ENCODE measurements around the gene ARHGAP4. TPM values are rescaled to one million over a fixed set of nuclear protein-coding genes. Genes with fewer than 3 reads are reported as not detected.

Gene ARHGAP4
- total and polyA plus RNA-seq, 2 donors (not counting 3 experiments of a cell fraction or from before 2014, with no cell fraction given) = 20.9 to 33.3 TPM

GRCh38 chrX:153905481-153906095 lies 20.5 kb downstream of the ARHGAP4 start:
- Histone ChIP-seq H3K27ac (ENCODE audit: insufficient read depth, low read depth, low read length) (no peak overlapping the region), H3K27me3 (ENCODE audit: control insufficient read depth in 2 of 2, insufficient read depth in 2 of 2, low read length in 2 of 2) (no peaks in the 10 kb centered on the region), H3K79me2 (ENCODE audit: control insufficient read depth, insufficient read depth, low read length) (no peaks in the 10 kb centered on the region), H3K4me3 (replicated peaks in 1 of 3; ENCODE audit: insufficient read depth in 1 of 3, low read depth in 1 of 3, low read length in 3 of 3) (no peak overlapping the region), H3K9me3 (replicated peaks; ENCODE audit: control insufficient read depth, insufficient read depth, low read length) (no peaks in the 10 kb centered on the region), H2AFZ (ENCODE audit: low read depth, low read length) (no peak overlapping the region), H3K4me2 (ENCODE audit: insufficient read depth, low read length) (no peak overlapping the region), H4K20me1 (replicated peaks; ENCODE audit: control insufficient read depth, extremely low read depth, insufficient read depth, low read length) (no peaks in the 10 kb centered on the region), H3K4me1 (ENCODE audit: control insufficient read depth, extremely low read depth, insufficient read depth, low read length) (no peaks in the 10 kb centered on the region), H3K9me1 (replicated peaks; ENCODE audit: control insufficient read depth, extremely low read depth, insufficient read depth, low read length) (no peaks in the 10 kb centered on the region), H3K36me3 (ENCODE audit: control insufficient read depth in 2 of 2, extremely low read depth in 1 of 2, insufficient read depth in 2 of 2, low read length in 2 of 2) (no peaks in the 10 kb centered on the region), H3K9ac (replicated peaks; ENCODE audit: extremely low read depth, insufficient read depth, low read length) (no peak overlapping the region)
- CTCF ChIA-PET = no interaction called here
- no peak for TF ChIP-seq JUN (IDR thresholded peaks at IDR 0.05; ENCODE audit: borderline replicate concordance, insufficient read depth, insufficient read length, low read depth)
- TF ChIP-seq MYC (IDR thresholded peaks at IDR 0.05; ENCODE audit: low read depth, low read length) = no peak
- no peak for TF ChIP-seq POLR2AphosphoS5 (IDR thresholded peaks at IDR 0.05; ENCODE audit: insufficient read depth, low read depth, low read length)
- TF ChIP-seq MAX (IDR thresholded peaks at IDR 0.05; ENCODE audit: insufficient read depth, insufficient read length) = no peak
- TF ChIP-seq EZH2 (IDR thresholded peaks at IDR 0.05; ENCODE audit: borderline replicate concordance, low read depth, low read length, severe bottlenecking) = no peak
- TF ChIP-seq GATA2 (IDR thresholded peaks at IDR 0.05; ENCODE audit: insufficient read depth, insufficient read length, low read depth, low read length) = no peak
- TF ChIP-seq POLR2A (IDR thresholded peaks at IDR 0.05; ENCODE audit: low read depth, low read length) = no peak
- no peak for TF ChIP-seq FOS (IDR thresholded peaks at IDR 0.05; ENCODE audit: borderline replicate concordance, insufficient read depth, low read length)
- no peak for TF ChIP-seq CTCF (IDR thresholded peaks at IDR 0.05; ENCODE audit: extremely low read depth in 1 of 2, insufficient read depth in 1 of 2, low read depth in 1 of 2, low read length in 2 of 2)
- BruUV-seq (replicated peaks) = no TSS peak
- POLR2A ChIA-PET = no interaction called here
- FAIRE-seq (no peak), DNase-seq (ENCODE audit: low read depth, low spot score) (no peak)
- intact Hi-C loops (cut with micrococcal nuclease) (no loop called here), dilution Hi-C loops (cut with MboI; ENCODE audit: extremely low pct_ligation_motif_present, low sequenced_read_pairs) (no loop called here)

Data from endothelial cell of umbilical vein (primary cell).